Vagina (tissue), 2 donors: ENCODE results near the gene CLEC5A.

ENCODE experiments used
- POLR2A ChIP-seq, 2 donors: fragments of 450-650 bp; IDR thresholded peaks; one replicate each; pipeline ENCODE4 v1.6.1; 2017; ENCODE audit warnings: antibody characterized with exemption in 2 of 2, mild to moderate bottlenecking in 2 of 2, moderate library complexity in 2 of 2
- POLR2AphosphoS5 ChIP-seq, 2 donors: sonication (generic); formaldehyde crosslinking; IDR thresholded peaks; one replicate each; pipeline ENCODE4 v1.9.0; 2017; ENCODE audit warnings: antibody characterized with exemption in 2 of 2, mild to moderate bottlenecking in 2 of 2, low read depth in 1 of 2; ENCODE audit not compliant: insufficient read depth in 1 of 2
- TF ChIP-seq, protein P1 (sequence below), 3 experiments: fragments of 450-650 bp in 2 of 3; fragments of 200-600 bp in 1 of 3; sonication (generic) in 1 of 3; IDR thresholded peaks; one replicate each; pipeline ENCODE4 v1.5.1; 2017 to 2019; ENCODE audit warnings: antibody characterized with exemption in 3 of 3, mild to moderate bottlenecking in 2 of 3, moderate library complexity in 2 of 3

DNA sequence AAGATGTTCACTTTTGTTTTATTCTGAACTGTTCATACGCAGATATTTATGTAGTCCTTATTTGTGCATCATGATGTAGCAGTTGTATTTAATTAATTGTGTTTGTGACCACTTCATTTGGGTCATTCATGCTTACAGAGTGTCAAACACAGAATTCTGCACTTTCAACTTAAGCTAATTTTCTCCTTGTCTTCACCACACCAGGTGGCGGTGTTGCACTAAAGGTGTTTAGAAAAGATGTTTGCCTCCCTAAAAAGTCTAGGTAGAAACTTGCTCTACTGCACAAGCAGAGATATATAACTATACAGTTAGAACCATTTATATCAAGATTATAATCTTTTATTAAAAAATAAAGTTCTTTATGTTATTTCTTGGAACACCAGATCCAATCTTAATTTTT, 28.1 kb upstream of the CLEC5A start:
- TF ChIP-seq POLR2AphosphoS5 (IDR thresholded peaks at IDR 0.05; ENCODE audit: insufficient read depth in 1 of 2, low read depth in 1 of 2): no peak
- TF ChIP-seq, protein P1, sequence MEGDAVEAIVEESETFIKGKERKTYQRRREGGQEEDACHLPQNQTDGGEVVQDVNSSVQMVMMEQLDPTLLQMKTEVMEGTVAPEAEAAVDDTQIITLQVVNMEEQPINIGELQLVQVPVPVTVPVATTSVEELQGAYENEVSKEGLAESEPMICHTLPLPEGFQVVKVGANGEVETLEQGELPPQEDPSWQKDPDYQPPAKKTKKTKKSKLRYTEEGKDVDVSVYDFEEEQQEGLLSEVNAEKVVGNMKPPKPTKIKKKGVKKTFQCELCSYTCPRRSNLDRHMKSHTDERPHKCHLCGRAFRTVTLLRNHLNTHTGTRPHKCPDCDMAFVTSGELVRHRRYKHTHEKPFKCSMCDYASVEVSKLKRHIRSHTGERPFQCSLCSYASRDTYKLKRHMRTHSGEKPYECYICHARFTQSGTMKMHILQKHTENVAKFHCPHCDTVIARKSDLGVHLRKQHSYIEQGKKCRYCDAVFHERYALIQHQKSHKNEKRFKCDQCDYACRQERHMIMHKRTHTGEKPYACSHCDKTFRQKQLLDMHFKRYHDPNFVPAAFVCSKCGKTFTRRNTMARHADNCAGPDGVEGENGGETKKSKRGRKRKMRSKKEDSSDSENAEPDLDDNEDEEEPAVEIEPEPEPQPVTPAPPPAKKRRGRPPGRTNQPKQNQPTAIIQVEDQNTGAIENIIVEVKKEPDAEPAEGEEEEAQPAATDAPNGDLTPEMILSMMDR (IDR thresholded peaks at IDR 0.05): no peak
- TF ChIP-seq POLR2A (IDR thresholded peaks at IDR 0.05): no peak
